Smooth muscle cell (in vitro differentiated cells): ENCODE measurements around the gene EIF2AK3. TPM values are rescaled to one million over a fixed set of nuclear protein-coding genes. Genes with fewer than 3 reads are reported as not detected.

Experiments
- DNase-seq: peaks from one replicate; lab custom pipeline; 2025; ENCODE audit not compliant: unreplicated experiment; lab: John Stamatoyannopoulos, UW
- H2AFZ ChIP-seq: fragments of 200-600 bp; sonication (generic); 2 replicates; pipeline ENCODE4 v1.6.0; 2016; ENCODE audit warnings: antibody characterized with exemption, low read depth, mild to moderate bottlenecking
- H3F3A ChIP-seq: fragments of 200-600 bp; sonication (generic); 2 replicates; pipeline ENCODE4 v1.6.0; 2017; ENCODE audit warnings: antibody characterized with exemption, low read depth
- H3K27ac ChIP-seq: fragments of 200-600 bp; sonication (generic); 2 replicates; pipeline ENCODE4 v1.5.1; 2016; ENCODE audit warnings: low read depth, mild to moderate bottlenecking
- H3K27me3 ChIP-seq: fragments of 200-600 bp; sonication (generic); 2 replicates; pipeline ENCODE4 v1.6.1; 2016; ENCODE audit warnings: low read depth, mild to moderate bottlenecking
- H3K36me3 ChIP-seq: fragments of 200-600 bp; sonication (generic); 2 replicates; pipeline ENCODE4 v1.5.1; 2016; ENCODE audit warnings: low read depth
- H3K4me1 ChIP-seq: fragments of 200-600 bp; sonication (generic); 2 replicates; pipeline ENCODE4 v1.5.1; 2016; ENCODE audit warnings: low read depth
- H3K4me2 ChIP-seq: fragments of 200-600 bp; sonication (generic); 2 replicates; pipeline ENCODE4 v1.6.0; 2016; ENCODE audit warnings: mild to moderate bottlenecking
- H3K4me3 ChIP-seq: fragments of 200-600 bp; sonication (generic); 2 replicates; pipeline ENCODE4 v1.5.1; 2016; ENCODE audit warnings: mild to moderate bottlenecking
- H3K79me2 ChIP-seq: fragments of 200-600 bp; sonication (generic); 2 replicates; pipeline ENCODE4 v1.6.0; 2016; ENCODE audit warnings: low read depth, mild to moderate bottlenecking
- H3K9ac ChIP-seq: fragments of 200-600 bp; sonication (generic); 2 replicates; pipeline ENCODE4 v1.6.0; 2016; ENCODE audit warnings: low read depth
- H3K9me3 ChIP-seq: fragments of 200-600 bp; sonication (generic); replicated peaks from 2 replicates; pipeline ENCODE4 v1.5.1; 2016; ENCODE audit warnings: low read depth
- H4K20me1 ChIP-seq: fragments of 200-600 bp; sonication (generic); 2 replicates; pipeline ENCODE4 v1.6.0; 2016; ENCODE audit warnings: low read depth
- WGBS: methylation state at CpG from one replicate; pipeline ENCODE4 v1.1.7; 2016; ENCODE audit warnings: low lambda C conversion rate; 5-methylcytosine and 5-hydroxymethylcytosine counted together
- polyA plus RNA-seq: library from polyadenylated mRNA; unstranded; fragments of >200 nt; fragmentation: Nextera tagmentation; extraction: Ambion mirVana; gene quantifications from 2 replicates; pipeline ENCODE4 v1.2.1, GENCODE V29; 2016
- total RNA-seq: library from RNA; depleted of rRNA; stranded (reverse); fragments of >200 nt; gene quantifications from 2 replicates; pipeline ENCODE4 v1.2.3, GENCODE V29; 2014
- TF ChIP-seq, protein P1 (sequence below): fragments of 200-600 bp; sonication (generic); IDR thresholded peaks from 2 replicates; pipeline ENCODE4 v1.5.1; 2017; ENCODE audit warnings: borderline replicate concordance, mild to moderate bottlenecking, antibody characterized with exemption; ENCODE audit not compliant: insufficient read depth, poor library complexity, severe bottlenecking

Gene EIF2AK3
- total and polyA plus RNA-seq, 2 experiments from 2014 or later, result 16.2 to 53.4 TPM

DNA sequence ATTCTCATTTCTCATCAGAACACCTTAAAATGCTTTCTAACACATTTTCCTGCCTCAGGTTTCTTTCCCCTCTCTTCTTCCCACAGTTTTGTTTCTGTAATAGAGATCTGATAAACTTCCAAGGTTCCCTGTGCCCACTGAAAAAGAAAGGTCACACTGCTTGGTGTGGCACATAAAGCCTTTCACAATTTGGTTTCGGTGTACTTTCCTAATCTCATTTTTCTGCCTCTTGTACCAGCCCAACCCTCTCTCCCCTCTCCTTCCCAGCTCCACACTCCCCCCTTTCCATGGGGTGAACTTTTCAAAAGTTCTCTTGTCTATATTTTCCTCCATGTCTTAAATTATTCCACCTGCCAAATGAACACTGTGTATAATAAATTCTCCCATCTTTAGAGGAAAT lies 7.2 kb downstream of the EIF2AK3 start:
- no peak for DNase-seq
- Histone ChIP-seq H3F3A (peaks cover 4% of the 10 kb centered on the region), H3K4me1 (peaks cover 8% of the 10 kb centered on the region), H4K20me1 (peaks cover 100% of the 10 kb centered on the region), H3K36me3 (no peaks in the 10 kb centered on the region), H2AFZ (no peak overlapping the region), H3K79me2 (peaks cover 100% of the 10 kb centered on the region), H3K9me3 (no peaks in the 10 kb centered on the region), H3K27ac (no peak overlapping the region), H3K4me2 (no peak overlapping the region), H3K27me3 (no peaks in the 10 kb centered on the region), H3K4me3 (no peak overlapping the region), H3K9ac (no peak overlapping the region)
- TF ChIP-seq, protein P1, sequence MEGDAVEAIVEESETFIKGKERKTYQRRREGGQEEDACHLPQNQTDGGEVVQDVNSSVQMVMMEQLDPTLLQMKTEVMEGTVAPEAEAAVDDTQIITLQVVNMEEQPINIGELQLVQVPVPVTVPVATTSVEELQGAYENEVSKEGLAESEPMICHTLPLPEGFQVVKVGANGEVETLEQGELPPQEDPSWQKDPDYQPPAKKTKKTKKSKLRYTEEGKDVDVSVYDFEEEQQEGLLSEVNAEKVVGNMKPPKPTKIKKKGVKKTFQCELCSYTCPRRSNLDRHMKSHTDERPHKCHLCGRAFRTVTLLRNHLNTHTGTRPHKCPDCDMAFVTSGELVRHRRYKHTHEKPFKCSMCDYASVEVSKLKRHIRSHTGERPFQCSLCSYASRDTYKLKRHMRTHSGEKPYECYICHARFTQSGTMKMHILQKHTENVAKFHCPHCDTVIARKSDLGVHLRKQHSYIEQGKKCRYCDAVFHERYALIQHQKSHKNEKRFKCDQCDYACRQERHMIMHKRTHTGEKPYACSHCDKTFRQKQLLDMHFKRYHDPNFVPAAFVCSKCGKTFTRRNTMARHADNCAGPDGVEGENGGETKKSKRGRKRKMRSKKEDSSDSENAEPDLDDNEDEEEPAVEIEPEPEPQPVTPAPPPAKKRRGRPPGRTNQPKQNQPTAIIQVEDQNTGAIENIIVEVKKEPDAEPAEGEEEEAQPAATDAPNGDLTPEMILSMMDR, result no peak
- 100% methylated on average over 1 of the region's 1 CpG for WGBS

GRCh38 chr2:88615822-88616221 lies 11.4 kb downstream of the EIF2AK3 start:
- Histone ChIP-seq H2AFZ (no peak overlapping the region), H3K4me2 (no peak overlapping the region), H3K27me3 (no peaks in the 10 kb centered on the region), H3K4me3 (no peak overlapping the region), H3K9me3 (no peaks in the 10 kb centered on the region), H3K36me3 (no peaks in the 10 kb centered on the region), H3K27ac (no peak overlapping the region), H4K20me1 (peaks cover 100% of the 10 kb centered on the region), H3F3A (peaks cover 24% of the 10 kb centered on the region), H3K4me1 (peaks cover 24% of the 10 kb centered on the region), H3K79me2 (peaks cover 95% of the 10 kb centered on the region), H3K9ac (no peak overlapping the region)
- TF ChIP-seq, protein P1, result no peak
- WGBS, result 96% methylated on average over 3 of the region's 3 CpGs
- DNase-seq, result no peak

DNA sequence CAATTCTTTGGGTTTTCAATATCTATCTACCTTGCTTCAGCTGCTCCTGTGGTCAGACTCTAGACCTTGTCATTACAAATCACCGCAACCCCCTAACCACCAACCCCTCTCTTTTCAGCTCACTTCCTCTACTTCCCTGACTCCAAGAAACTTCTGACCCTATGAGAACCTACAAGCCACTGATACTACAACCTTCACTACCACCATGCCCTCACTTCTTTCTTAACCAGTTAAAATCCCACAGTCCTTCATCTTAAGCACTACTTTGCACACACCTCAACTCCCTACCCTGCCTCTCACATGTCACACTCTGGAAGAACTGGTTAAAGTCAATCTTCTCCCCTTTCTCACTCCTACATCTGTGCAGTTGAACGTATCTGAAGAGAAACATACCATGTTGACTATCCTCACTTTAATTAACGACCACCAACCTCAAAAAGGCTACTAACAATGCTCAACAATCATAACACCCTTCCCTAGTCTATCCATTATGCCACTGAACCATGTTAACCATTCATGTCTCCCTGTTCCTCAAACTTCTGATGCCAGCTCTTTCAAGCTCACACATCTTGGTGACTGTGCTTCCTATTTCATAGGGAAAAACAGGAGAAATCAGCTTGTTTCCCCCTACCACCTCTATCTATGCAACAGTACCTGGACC lies 12.6 kb downstream of the EIF2AK3 start:
- H3K27ac ChIP-seq, result peak overlapping the region; percentile 56

More for the DNA sequence above, 12.6 kb downstream of the EIF2AK3 start:
- Histone ChIP-seq H3K36me3 (no peaks in the 10 kb centered on the region), H3K4me1 (peaks cover 24% of the 10 kb centered on the region), H3K79me2 (peaks cover 95% of the 10 kb centered on the region), H3K9ac (no peak overlapping the region), H2AFZ (no peak overlapping the region), H4K20me1 (peaks cover 100% of the 10 kb centered on the region), H3K4me3 (no peak overlapping the region), H3K9me3 (no peaks in the 10 kb centered on the region), H3F3A (peaks cover 26% of the 10 kb centered on the region), H3K27me3 (no peaks in the 10 kb centered on the region), H3K4me2 (peak overlapping the region; percentile 21)
- 90% methylated on average over 3 of the region's 3 CpGs for WGBS
- DNase-seq, result no peak
- TF ChIP-seq, protein P1, result no peak
